Fibroblast of skin of left quadriceps (primary cell): ENCODE measurements around the gene IL10.
"Not testable (repeated sequence)": the region's sequence is repeated elsewhere in the genome, so short reads cannot be mapped to it uniquely, and the experiment has no call there.

Source experiments
- DNase-seq, 2 experiments: peaks; one replicate each; pipeline ENCODE4 v3.0.0-alpha.2; 2013; ENCODE audit warnings: low read depth in 2 of 2

The IL10 gene

DNA sequence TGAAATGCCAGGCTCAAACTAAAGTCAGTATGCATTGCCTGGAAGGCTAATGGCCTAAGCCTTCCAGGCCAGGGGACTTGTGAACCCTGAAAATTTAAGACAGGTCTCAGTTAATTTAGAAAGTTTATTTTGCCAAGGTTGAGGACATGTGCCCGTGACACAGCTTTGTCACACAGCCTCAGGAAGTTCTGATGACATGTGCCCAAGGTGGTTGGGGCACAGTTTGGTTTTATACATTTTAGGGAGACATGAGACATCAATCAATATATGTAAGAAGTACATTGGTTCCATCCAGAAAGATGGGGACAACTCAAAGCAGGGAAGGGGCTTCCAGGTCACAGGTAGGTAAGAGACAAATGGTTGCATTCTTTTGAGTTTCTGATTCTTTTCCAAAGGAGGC, 6.5 kb downstream of the IL10 start:
- not testable (repeated sequence) for DNase-seq

DNA sequence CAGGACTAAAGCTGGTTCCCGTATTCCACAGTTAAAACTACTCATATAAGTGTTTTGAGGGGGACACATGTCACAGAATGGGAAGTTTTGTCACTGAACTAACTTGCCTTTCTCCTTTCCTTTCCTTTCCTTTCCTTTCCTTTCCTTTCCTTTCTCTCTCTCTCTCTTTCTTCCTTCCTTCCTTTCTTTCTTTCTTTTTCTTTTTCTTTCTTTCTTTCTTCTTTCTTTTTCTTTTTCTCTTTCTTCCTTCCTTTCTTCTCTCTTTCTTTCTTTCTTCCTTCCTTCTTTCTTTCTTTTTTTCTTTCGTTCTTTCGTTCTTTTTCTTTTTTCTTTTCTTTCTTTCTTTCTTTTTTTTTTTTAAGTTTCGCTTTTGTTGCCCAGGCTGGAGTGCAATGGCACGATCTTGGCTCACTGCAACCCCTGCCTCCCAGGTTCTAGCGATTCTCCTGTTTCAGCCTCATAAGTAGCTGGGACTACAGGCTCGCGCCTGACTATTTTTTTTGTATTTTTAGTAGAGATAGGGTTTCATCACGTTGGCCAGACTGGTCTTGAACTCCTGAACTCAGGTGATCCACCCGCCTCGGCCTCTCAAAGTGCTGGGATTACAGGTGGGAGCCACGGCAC, 9.4 kb downstream of the IL10 start:
- DNase-seq, result not testable (repeated sequence)

DNA sequence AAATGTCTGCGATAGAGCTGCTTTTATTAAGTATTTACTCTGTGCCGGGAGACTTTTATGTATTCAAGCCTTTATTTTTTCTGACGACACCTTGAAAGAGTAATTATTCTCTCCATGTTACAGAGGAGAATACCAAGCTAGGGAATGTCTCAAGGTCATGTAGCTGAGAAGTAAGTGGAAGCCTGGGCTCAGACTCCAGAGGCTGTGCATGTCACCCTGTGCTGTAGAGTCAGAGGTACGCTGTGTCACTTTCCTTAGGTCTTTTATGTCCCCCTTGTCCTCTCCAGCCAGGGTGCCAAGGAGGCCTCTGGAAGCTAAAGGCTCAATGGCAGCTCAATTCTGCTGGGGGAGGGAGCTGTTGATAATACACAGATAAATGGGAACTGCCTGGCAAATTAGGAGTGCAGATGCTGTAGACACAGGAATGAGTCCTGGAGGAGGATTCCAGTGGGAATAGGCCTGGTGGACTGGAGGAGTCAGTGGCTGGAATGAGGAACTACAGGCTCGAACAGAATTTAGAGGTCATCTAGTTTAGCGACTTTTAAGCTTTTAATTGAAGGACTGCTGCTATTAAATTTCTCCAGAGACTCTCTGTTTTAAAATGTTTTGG, 11.0 kb downstream of the IL10 start:
- DNase-seq, result no peak

DNA sequence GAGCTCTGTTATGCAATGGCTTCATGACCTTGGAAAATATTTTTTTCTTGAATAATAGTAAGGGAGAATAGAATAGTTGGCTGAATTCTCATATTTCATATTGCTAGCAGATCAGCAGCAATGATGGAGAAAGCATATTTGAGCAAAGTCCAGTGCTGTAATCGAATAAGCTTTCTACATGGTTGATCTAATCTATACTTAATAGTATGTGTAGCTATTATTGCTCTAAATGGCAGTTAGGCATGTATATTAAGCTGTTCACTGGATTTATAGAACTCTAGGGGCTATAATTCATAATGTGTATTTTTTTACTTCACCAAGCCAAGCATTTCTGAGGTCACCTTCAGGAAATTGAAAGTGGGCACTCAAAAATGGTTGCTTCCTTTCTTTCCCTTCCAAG, 11.7 kb downstream of the IL10 start:
- DNase-seq, result no peak

DNA sequence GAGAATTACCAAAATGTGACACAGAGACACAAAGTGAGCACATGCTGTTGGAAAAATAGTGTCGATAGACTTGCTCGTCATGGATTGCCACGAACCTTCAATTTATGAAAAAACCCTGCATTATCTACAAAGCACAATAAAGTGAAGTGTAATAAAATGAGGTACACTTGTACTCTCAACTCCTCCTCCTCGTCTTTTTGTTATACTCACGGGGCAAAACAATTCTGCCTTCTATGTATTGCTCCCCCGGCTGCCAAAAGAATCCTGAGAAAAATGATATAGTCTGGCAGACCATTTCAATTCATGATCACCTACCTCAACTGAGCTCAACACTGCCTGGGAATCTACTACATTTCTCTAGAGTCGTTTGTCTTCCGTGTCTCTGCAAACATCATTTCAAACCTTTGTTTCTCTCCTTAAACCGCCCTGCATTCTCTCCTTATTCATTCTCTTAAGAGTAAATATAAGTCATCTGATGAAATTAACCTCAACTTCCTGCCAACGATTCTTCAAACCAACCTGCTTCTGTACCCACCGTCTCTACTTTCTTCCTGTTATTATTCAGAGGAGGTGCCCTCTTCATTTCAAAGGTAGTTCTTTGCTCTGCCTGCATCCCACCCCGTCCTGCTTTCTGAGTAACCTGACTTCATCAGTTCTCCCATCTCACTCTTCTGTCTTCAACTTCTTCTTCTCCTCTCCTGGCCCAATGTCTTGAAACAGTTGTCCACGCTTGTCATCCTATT, 14.6 kb downstream of the IL10 start:
- no peak for DNase-seq

DNA sequence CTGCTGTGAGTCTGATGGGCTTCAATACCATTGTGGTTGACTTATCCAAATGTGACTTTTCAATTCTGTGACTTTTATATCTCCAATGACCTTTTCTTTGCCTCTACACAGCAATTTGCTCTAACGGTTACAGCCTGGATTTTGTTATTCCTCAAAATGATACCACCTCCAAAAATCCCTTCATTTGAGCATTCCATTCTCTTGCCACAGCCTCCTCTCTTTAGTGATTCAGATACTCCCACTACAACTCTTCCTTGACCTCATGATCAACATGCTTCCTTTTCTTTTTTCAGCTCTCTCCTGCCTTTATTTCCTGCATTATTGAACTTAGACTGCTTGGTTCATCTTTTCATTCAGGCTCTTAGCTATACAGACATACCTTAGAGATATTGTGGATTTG, 18.3 kb downstream of the IL10 start:
- DNase-seq, result no peak

DNA sequence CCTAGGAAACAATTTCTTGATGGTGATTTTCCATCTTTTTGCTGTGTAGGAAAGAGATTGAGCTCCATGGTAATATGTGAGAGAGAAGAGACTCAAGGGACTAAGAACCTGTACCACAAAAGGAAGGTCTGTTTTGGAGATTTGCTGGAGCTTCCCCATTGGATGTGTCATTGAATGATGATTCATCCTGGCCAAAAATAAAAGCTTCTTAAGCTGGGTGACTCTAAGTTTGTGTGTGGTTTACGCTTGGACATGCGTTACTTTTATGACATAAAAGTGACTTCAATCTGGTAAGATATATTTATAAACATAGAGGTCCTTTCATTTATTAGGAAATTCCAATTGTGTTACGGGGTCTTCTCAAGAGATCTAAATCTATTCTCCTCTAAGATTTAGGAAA, 19.2 kb downstream of the IL10 start:
- no peak for DNase-seq

DNA sequence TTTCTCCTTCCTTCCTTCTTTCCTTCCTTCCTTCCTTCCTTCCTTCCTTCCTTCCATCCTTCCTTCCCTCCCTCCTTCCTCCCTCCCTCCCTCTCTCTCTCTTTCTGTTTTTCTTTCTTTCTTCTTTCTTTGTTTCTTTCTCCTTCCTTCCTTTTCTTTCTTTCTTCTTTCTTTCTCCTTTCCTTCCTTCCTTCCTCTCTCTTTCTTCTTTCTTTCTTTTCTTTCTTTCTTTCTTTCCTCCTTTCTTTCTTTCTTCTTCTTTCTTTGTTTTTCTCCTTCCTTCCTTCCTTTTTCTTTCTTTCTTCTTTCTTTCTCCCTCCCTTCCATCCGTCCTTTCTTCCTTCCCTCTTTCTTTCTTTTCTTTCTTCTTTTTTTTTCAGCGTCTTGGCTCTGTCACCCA, 19.8 kb downstream of the IL10 start:
- no peak for DNase-seq

DNA sequence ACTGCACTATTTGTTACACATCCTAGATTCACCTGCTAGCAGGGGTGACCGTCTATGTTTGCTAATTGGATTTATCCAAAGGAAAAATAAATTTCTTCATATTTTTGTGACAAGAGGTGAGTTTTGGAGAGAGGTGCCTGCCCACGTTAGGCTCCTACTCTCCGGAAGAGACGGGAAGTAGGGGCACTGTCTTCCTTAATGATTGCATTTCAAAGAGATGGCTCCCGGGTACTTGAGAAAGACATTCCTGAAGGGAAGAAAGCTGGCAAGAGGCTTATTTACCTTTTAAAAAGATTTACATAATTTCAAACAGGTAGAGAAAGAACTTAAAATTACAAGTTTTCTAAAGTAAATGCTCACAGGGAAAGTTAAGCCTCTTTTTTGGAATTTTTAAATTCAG, 20.4 kb downstream of the IL10 start:
- DNase-seq, result no peak

DNA sequence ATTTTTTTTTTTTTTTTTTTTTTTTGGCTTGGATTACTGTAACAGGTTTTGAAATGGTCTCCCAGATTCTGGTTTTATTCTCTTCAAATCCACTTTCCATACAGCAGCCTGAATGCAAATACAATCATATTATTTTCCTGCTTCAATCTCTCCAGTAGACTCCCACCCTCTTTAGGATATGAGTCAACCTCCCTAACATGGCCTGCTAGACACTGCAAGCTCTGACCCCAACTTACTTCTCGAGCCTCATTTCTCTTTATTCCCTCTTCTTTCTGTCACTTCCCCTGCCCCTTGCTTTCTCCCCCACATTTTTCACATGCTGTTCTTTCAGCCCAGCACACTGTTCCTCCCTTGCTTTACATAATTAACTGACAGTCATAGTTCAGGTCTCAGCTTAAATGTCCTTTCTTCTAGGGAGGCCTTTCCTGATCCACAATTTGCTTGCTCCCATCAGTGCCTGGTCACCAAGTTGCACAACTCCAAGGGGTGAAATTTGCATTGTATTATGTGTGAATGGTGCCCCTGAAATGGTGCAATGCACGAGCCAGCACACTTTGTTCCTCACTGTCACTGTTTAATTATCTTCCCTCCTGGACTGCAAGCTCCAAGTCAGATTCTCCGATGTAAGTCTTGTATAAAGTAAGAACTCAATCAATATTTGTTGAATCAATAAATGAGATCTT, 23.8 kb downstream of the IL10 start:
- no peak for DNase-seq

DNA sequence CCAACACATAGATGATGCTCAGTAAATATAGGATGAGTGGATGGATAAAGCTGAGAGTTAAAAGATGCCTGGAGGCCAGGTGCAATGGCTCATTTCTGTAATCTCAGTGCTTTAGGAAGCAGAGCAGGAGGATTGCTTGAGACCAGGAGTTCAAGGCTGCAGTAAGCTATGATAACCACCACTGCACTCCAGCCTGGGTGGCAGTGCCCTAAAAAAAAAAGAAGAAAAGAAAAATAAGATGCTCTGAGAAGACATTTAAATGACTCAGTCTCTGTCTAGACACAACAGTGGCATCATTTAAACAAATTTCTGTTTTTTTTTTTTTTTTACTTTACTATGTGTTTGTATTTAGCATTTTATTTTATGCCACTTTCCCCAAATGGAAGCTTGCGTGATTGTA, 27.0 kb downstream of the IL10 start:
- no peak for DNase-seq

DNA sequence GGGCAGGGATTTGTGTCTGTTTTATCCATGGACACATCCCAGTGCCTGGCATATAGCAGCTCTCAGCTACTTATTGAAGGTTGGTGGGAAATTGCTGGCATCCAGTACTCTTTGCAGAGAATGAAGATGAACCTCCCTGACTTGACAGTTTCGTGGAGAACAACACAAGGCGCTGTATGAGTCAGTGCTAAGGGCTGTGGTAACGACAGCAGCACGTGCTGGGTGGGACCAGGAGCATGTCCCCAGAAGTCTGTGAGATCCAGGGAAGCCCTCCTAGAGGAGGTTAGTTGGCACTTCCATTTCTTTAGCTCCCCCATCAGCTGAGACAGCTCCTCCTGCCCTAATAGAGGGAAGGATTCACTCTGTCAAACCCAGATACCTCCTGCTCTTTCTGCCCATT, 27.6 kb downstream of the IL10 start:
- no peak for DNase-seq

DNA sequence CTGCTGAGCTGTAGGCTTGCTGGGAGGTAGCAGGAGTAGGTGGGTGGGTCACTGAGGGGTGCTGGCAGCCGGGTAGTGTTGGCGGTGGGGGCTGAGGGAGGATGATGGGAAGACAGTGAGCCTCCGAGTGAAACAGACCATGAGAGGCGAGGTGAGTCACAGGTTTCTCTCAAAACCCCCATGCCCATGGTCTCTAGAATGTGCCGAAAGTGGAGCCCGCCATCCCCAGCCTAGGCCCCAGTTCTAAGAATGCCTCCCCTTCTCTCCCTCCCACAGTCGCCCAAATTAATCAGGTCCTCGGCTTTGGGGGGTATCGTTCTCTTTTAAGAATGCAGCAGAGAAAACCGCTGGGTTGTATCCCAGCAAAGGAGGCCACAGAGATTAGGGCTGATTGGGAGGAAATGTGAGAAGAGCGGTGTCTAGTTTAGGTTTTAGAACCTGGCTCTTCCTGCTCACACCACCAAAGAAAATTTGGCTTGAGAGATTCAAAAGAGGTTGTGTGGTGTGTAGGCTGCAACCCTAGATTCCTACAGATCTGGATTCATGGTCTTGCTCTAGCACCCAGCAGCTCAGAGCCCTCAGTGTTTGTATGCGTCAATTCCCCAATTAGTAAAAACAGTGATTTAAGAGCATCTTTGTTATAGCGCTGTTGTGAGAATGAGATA, 29.4 kb downstream of the IL10 start:
- no peak for DNase-seq

DNA sequence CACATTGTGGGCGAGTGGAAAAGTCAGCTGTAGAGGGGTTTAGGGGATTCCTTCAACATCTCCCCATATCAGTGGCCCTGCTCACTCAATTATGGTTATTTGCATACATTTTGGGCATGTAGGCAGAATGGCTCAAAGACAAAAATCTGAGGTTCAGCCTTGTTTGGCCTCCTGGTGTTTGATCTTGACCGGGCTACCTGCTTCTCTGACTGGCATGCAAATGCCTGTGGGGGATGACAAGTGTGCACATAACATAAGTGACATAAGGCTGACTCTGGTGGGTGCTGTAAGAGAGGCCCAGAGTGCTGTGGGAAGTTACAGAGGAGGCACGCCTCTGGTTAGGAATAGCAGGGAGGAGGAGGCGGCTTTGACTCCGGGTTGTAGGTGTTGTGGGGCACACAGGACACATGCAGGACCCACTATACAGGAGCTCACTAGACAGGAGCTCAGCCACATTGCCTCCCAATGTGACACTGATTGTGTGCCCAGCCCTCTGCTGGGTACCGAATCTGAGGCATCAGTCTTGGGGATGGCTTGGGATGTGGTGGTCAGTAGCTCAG, 31.1 kb downstream of the IL10 start:
- no peak for DNase-seq

DNA sequence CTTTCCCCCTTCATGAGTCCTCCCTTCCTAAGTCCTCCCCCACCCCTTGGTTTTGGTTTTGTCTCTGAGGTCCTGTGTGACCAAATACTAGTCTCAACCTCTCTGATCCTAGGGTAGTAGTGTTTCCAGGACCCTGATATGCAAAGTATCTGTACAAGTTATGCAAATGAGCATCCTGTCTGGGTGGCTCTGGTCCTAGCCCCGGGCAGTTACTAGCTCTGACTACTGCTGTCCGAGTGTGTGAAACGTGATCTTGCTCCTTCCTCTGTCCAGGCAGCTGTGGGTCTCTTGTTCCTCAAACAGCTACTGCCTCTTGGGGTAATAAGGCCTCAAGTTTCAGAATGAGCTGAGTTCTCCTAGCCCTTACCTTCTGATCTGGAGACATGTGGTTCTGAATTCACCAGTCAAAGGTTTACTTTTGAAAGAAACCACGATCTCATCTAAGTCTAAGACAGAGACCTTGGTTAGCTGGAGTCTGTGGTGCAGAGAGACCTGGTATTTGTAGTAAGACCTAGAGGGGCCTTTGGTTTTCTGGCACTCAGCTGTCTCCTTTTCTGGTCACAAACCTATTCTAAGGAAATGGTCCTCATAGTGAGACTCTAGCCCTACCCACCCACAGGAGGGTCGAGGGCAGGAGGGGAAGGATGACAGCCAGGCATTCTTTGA, 32.8 kb downstream of the IL10 start:
- no peak for DNase-seq

DNA sequence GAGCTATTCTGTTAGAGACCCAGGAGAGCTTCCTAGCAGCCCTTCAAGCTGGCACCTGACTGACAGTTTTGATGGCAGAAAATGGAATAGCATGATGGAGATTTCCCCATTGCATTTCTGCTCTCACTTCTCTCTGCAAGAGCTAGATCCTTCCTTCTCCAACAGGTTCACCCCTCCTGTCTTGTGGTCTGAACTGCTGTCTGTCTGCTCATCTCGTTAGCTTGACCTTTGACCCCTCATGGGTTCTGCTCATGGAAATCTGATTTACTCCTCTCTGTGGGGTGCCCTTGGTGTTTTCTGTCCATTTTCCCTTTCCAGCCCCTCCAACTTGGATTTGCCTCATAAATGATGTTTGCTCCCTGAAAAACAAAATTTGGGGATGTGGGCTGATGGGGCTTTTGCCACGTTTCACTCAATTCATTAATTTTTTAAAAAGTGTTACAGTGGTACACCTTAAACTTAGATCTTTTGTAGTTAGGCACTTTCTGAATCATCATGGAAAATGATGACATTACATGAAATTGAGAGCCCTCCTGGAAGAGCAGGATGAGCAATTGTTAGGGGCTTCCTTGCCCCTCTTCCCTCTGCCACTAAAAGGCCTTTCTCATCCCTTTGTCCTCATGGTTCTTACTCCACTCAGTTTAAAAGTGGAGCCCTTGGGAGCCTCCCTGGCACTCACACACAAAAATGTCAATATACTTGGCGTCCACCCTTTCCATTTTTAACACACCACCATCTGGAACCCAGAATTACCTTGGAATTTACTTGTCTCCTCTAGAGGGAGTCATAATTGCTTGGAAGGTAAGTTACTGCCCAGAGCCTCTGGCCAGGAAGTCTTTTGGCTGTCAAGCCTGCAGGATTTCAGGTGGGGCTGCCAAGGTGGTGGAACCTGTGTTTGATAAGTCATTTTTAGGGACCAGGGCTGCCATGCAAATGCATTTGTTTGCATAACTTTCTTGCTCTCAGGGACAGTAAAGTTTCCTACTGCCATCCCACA, 33.6 kb downstream of the IL10 start:
- no peak for DNase-seq

DNA sequence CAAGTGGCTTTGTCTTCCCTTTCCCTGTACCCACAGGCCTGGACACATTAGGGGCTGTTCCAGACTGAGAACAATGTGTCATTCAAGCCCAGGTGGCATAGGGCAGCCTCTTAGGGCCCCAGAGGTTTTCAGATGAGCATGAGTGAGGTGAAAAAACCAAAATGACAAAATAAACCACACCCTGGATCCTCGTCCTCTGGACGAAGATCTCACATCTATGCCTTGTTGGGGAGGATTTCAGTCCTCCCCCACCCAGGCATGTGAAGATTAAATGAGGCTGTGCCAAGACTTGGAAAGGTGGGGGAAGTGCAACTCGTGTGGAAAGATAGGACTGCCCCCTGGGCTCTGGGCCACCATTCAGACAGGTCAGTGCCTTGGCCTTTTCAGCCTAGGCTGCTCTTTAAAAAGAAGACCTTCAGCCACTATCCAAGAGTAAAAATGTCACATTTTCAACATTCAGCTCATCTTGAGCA, 34.5 kb downstream of the IL10 start:
- DNase-seq, result no peak

DNA sequence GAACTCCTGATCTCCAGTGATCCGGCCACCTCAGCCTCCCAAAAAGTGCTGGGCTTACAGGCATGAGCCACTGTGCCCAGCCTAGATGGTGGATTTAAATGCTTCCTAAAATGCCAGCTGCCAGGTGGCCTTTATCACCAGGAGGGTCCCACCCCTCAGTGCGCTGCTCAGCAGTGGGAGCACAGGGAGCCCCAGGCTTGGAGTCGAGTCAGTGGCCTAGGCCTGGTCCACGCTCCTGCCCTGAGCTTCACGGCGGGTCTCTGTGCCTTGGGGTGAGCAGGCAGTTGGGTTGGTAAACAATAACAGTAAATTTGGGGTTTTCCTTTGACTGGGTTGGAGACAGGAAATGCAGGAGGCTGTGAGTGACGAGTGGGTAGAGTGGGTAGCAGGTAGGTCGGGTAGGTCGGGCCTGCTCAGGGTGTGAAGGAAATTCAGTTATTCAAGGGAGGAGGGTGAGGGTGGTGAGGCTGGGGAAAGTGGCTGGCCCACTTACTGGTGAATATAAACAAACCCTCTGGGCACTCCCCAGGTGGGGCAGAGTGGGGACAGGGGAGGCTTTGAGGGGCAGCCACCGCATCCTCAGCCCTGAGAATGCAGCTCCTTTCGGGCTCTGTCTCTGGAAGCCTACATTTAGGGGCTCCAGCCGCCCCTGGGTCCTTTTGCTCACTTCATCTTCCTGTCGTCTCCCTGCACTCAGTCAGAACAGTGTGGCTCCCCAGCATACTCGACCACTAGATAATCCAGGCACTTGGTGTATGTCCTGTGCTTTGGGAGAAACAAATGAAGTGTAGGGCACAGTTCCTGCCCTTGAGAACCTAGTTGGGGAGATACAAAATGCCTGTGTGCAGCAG, 35.2 kb downstream of the IL10 start:
- DNase-seq, result no peak

DNA sequence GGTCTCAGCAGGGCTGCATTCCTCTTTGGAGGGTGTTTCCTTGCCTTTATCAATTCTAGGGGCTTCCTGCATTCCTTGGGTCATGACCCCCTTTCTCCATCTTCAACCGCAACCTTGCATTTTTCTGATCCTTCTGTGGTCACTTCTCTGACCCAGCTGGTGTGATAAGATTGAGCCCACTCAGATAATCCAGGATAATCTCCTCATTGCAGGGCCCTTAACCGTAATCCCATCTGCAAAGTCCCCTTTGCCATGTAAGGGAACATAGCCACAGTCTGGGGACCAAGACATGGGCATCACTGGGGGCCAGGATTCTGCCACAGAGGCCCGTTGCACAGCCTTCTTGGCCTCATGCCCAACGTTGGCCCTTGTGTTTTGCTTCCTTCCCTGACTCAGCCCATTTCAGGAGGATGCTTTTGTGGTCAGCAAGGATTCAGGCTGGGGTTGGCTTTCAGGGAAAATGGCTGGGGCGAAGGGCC, 36.7 kb downstream of the IL10 start:
- DNase-seq, result no peak
